HEK293 (cell line): ENCODE measurements around the gene SSH3.

ENCODE experiments used
- ATF2 ChIP-seq: fragments of 450-650 bp; formaldehyde crosslinking; IDR thresholded peaks from 2 replicates; pipeline ENCODE4 v1.5.1; 2016; ENCODE audit warnings: missing biosample characterization, missing genetic modification characterization, low read depth
- KLF1 ChIP-seq: fragments of 450-650 bp; formaldehyde crosslinking; IDR thresholded peaks from 2 replicates; pipeline ENCODE4 v1.5.1; 2016; ENCODE audit warnings: missing biosample characterization, missing genetic modification characterization
- YY1 ChIP-seq: fragments of 450-650 bp; formaldehyde crosslinking; IDR thresholded peaks from 2 replicates; pipeline ENCODE4 v1.5.1; 2018; ENCODE audit warnings: missing biosample characterization, missing genetic modification characterization
- ZFP37 ChIP-seq: fragments of 450-650 bp; formaldehyde crosslinking; IDR thresholded peaks from 2 replicates; pipeline ENCODE4 v1.5.1; 2016; ENCODE audit warnings: missing biosample characterization, missing genetic modification characterization
- ZNF133 ChIP-seq: fragments of 450-650 bp; formaldehyde crosslinking; IDR thresholded peaks from 2 replicates; pipeline ENCODE4 v1.5.1; 2016; ENCODE audit warnings: missing biosample characterization, missing genetic modification characterization
- ZNF292 ChIP-seq: fragments of 450-650 bp; formaldehyde crosslinking; IDR thresholded peaks from 2 replicates; pipeline ENCODE4 v1.5.1; 2016; ENCODE audit warnings: low read depth, missing biosample characterization, missing genetic modification characterization, borderline replicate concordance
- ZNF426 ChIP-seq: fragments of 450-650 bp; formaldehyde crosslinking; IDR thresholded peaks from 2 replicates; pipeline ENCODE4 v1.5.1; 2017; ENCODE audit warnings: missing biosample characterization, missing genetic modification characterization, mild to moderate bottlenecking, inconsistent platforms, moderate library complexity
- ZNF501 ChIP-seq: fragments of 450-650 bp; formaldehyde crosslinking; IDR thresholded peaks from 2 replicates; pipeline ENCODE4 v1.5.1; 2016; ENCODE audit warnings: missing biosample characterization, missing genetic modification characterization
- ZNF558 ChIP-seq: fragments of 450-650 bp; formaldehyde crosslinking; IDR thresholded peaks from 2 replicates; pipeline ENCODE4 v1.5.1; 2016; ENCODE audit warnings: missing biosample characterization, missing genetic modification characterization
- ZNF600 ChIP-seq: fragments of 450-650 bp; formaldehyde crosslinking; IDR thresholded peaks from 2 replicates; pipeline ENCODE4 v1.5.1; 2016; ENCODE audit warnings: missing biosample characterization, missing genetic modification characterization
- ZNF768 ChIP-seq: fragments of 450-650 bp; formaldehyde crosslinking; IDR thresholded peaks from 2 replicates; pipeline ENCODE4 v1.5.1; 2018; ENCODE audit warnings: missing biosample characterization, mild to moderate bottlenecking, missing genetic modification characterization
- TF ChIP-seq, protein P1 (sequence below): fragments of 450-650 bp; formaldehyde crosslinking; IDR thresholded peaks from 2 replicates; pipeline ENCODE4 v1.5.1; 2016; ENCODE audit warnings: missing biosample characterization, missing genetic modification characterization
- TF ChIP-seq, protein P2 (sequence below): fragments of 450-650 bp; formaldehyde crosslinking; IDR thresholded peaks from 2 replicates; pipeline ENCODE4 v1.5.1; 2017; ENCODE audit warnings: missing biosample characterization, mild to moderate bottlenecking, missing genetic modification characterization, moderate library complexity

DNA sequence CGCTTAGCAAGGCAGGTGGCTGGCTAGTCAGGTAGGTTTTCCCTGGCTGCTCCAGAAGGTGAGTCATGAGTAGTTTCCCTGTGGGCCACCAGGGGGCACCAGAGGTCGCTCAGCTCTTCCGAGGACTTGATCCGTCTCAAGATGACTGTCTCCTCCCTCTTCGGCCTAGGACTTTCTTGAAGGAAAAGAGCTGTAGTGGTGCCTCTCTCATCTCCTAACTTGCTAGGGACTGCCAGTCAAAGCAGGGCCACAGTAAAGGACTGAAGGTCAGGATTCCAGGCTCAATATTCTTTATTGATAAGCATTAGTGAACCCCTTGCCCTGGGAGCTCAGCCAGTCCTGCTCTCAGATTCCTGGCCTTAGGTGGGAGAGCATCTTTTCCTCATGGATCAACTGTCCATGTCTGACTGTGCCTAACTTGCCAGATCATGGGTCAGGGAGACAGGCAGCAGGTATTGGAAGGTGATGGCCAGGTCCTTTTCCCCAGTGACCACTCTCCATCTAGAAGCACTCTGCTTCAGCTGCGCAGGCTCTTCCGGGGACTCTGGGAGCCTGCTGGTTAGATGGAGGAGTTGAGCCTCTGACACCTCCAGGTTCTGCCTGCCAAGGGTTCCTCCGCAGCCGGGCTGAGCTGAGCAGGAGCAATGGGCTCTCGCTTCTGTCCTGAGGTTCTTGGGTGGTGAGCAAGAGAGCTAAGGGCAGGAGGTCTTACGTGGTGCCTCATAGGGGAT is 48.1 kb downstream of the SSH3 start:
- TF ChIP-seq, protein P1, sequence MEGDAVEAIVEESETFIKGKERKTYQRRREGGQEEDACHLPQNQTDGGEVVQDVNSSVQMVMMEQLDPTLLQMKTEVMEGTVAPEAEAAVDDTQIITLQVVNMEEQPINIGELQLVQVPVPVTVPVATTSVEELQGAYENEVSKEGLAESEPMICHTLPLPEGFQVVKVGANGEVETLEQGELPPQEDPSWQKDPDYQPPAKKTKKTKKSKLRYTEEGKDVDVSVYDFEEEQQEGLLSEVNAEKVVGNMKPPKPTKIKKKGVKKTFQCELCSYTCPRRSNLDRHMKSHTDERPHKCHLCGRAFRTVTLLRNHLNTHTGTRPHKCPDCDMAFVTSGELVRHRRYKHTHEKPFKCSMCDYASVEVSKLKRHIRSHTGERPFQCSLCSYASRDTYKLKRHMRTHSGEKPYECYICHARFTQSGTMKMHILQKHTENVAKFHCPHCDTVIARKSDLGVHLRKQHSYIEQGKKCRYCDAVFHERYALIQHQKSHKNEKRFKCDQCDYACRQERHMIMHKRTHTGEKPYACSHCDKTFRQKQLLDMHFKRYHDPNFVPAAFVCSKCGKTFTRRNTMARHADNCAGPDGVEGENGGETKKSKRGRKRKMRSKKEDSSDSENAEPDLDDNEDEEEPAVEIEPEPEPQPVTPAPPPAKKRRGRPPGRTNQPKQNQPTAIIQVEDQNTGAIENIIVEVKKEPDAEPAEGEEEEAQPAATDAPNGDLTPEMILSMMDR (tag by site-specific recombination) = peak; percentile 60; the same call in 1 of the 2 replicates
- TF ChIP-seq ZFP37 = no peak
- no peak for TF ChIP-seq ZNF292 (tag by site-specific recombination)
- TF ChIP-seq ZNF426 (tag by site-specific recombination) = no peak
- no peak for TF ChIP-seq YY1 (tag by site-specific recombination)
- no peak for TF ChIP-seq ZNF133 (tag by site-specific recombination)
- no peak for TF ChIP-seq KLF1
- no peak for TF ChIP-seq ZNF501 (tag by site-specific recombination)
- no peak for TF ChIP-seq ATF2 (tag by site-specific recombination)
- TF ChIP-seq ZNF600 (tag by site-specific recombination) = no peak
- TF ChIP-seq, protein P2, sequence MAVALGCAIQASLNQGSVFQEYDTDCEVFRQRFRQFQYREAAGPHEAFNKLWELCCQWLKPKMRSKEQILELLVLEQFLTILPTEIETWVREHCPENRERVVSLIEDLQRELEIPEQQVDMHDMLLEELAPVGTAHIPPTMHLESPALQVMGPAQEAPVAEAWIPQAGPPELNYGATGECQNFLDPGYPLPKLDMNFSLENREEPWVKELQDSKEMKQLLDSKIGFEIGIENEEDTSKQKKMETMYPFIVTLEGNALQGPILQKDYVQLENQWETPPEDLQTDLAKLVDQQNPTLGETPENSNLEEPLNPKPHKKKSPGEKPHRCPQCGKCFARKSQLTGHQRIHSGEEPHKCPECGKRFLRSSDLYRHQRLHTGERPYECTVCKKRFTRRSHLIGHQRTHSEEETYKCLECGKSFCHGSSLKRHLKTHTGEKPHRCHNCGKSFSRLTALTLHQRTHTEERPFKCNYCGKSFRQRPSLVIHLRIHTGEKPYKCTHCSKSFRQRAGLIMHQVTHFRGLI (tag by site-specific recombination) = no peak
- no peak for TF ChIP-seq ZNF768 (tag by site-specific recombination)
- TF ChIP-seq ZNF558 (tag by site-specific recombination) = no peak
